ENCODE results near the gene UNK.

Gene UNK

DNA sequence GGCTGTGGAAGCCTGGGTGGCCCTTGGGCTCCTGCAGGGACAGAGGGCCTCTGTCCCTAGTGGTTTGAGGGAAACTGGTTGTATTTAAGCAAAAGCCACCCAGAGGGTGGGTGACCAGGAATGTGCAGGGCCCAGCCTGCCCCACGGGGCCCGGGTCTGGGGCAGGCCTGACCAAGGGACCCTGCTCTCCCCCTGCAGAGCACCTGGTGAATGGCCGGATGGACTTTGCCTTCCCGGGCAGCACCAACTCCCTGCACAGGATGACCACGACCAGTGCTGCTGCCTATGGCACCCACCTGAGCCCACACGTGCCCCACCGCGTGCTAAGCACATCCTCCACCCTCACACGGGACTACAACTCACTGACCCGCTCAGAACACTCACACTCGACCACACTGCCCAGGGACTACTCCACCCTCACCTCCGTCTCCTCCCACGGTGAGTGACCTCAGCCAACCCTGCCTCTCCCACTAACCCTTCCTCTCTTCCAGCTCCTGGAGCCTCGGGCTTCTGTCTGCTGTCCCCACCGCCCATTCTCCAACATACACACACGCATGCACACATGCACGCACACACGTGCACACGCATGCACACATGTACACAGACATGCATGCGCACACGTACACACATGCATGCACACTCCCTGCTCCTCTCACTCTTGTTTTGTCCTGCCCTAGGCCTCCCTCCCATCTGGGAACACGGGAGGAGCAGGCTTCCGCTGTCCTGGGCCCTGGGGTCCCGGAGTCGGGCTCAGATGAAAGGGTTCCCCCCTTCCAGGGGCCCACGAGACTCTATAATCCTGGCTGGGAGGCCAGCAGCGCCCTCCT lies 30.0 kb upstream of the UNK start:
- no peak for TF ChIP-seq TCF12 (IDR thresholded peaks at IDR 0.05; ENCODE audit: low read depth)
- no peak for TF ChIP-seq FOXM1 (IDR thresholded peaks at IDR 0.05; ENCODE audit: borderline replicate concordance, low read depth)
- TF ChIP-seq YY1 (IDR thresholded peaks at IDR 0.05; ENCODE audit: low read depth): no peak
- no peak for TF ChIP-seq EGR1 (IDR thresholded peaks at IDR 0.05)
- no peak for TF ChIP-seq TAF1 (IDR thresholded peaks at IDR 0.05; ENCODE audit: low read depth)
- TF ChIP-seq CREB1 (IDR thresholded peaks at IDR 0.05; ENCODE audit: low read depth): no peak

DNA sequence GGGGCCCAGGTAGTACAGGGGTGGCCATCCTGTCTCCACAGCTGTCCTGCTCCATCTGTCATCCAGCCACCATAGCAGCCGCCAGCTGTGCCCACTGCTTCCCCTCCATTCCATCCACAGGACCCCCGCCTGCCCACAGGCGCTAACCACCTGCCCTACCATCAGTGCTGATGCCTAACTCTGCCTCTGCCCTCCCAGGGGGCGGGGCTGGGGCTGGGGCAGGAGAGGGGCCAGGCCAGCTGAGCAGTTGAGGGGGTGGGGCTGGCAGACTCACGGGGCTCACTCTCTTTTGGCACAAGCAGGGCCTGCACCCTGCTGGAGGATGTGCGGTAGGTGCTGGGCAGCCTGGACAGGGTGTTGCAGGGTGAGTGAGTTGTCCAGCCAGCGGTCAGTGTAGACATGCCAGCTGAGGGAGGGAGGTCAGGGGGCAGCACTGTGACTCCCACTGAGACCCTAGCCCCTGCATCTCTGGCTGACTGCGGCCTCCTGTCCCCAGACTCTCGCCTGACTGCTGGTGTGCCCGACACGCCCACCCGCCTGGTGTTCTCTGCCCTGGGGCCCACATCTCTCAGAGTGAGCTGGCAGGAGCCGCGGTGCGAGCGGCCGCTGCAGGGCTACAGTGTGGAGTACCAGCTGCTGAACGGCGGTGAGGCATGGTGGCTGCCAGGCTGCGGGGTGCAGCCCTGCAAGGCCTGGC lies 29.3 kb upstream of the UNK start:
- TF ChIP-seq EP300 (IDR thresholded peaks at IDR 0.05; ENCODE audit: borderline replicate concordance) (no peak), RAD21 (IDR thresholded peaks at IDR 0.05; ENCODE audit: low read depth) (no peak), TCF12 (IDR thresholded peaks at IDR 0.05; ENCODE audit: low read depth) (no peak), TAF1 (IDR thresholded peaks at IDR 0.05; ENCODE audit: low read depth) (no peak), TEAD4 (IDR thresholded peaks at IDR 0.05) (no peak), FOXM1 (IDR thresholded peaks at IDR 0.05; ENCODE audit: borderline replicate concordance, low read depth) (no peak), EGR1 (IDR thresholded peaks at IDR 0.05) (no peak), NFIC (IDR thresholded peaks at IDR 0.05) (no peak), CEBPB (IDR thresholded peaks at IDR 0.05) (no peak), ZBTB7A (IDR thresholded peaks at IDR 0.05; ENCODE audit: low read depth) (no peak), CREB1 (IDR thresholded peaks at IDR 0.05; ENCODE audit: low read depth) (no peak), YY1 (IDR thresholded peaks at IDR 0.05; ENCODE audit: low read depth) (no peak)
- TF ChIP-seq, protein P1, sequence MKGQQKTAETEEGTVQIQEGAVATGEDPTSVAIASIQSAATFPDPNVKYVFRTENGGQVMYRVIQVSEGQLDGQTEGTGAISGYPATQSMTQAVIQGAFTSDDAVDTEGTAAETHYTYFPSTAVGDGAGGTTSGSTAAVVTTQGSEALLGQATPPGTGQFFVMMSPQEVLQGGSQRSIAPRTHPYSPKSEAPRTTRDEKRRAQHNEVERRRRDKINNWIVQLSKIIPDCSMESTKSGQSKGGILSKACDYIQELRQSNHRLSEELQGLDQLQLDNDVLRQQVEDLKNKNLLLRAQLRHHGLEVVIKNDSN (IDR thresholded peaks at IDR 0.05): no peak
- TF ChIP-seq, protein P2, sequence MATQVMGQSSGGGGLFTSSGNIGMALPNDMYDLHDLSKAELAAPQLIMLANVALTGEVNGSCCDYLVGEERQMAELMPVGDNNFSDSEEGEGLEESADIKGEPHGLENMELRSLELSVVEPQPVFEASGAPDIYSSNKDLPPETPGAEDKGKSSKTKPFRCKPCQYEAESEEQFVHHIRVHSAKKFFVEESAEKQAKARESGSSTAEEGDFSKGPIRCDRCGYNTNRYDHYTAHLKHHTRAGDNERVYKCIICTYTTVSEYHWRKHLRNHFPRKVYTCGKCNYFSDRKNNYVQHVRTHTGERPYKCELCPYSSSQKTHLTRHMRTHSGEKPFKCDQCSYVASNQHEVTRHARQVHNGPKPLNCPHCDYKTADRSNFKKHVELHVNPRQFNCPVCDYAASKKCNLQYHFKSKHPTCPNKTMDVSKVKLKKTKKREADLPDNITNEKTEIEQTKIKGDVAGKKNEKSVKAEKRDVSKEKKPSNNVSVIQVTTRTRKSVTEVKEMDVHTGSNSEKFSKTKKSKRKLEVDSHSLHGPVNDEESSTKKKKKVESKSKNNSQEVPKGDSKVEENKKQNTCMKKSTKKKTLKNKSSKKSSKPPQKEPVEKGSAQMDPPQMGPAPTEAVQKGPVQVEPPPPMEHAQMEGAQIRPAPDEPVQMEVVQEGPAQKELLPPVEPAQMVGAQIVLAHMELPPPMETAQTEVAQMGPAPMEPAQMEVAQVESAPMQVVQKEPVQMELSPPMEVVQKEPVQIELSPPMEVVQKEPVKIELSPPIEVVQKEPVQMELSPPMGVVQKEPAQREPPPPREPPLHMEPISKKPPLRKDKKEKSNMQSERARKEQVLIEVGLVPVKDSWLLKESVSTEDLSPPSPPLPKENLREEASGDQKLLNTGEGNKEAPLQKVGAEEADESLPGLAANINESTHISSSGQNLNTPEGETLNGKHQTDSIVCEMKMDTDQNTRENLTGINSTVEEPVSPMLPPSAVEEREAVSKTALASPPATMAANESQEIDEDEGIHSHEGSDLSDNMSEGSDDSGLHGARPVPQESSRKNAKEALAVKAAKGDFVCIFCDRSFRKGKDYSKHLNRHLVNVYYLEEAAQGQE (IDR thresholded peaks at IDR 0.05; ENCODE audit: low read depth): no peak
- TF ChIP-seq, protein P3, sequence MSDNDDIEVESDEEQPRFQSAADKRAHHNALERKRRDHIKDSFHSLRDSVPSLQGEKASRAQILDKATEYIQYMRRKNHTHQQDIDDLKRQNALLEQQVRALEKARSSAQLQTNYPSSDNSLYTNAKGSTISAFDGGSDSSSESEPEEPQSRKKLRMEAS (IDR thresholded peaks at IDR 0.05): no peak

DNA sequence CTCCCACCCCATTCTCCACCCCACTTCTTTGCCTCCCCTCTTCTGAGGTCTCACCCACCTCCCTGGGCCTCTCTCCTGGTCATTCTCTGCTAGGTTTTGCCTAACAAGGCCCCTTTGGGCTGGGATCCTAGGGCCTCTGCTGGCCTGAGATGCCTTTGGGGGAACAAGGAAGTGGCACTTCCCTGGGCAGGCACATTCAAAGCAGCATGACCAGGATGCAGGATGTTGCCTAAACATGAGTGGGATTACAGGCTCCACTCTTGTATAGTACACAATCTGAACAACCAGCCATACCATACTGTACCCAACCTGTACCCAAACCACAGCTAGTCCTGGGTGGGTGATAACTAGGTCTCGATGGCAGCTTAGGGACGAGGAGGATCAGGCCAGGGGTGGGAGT lies 28.6 kb upstream of the UNK start:
- TF ChIP-seq CEBPB (IDR thresholded peaks at IDR 0.05) (no peak), TAF1 (IDR thresholded peaks at IDR 0.05; ENCODE audit: low read depth) (no peak), EP300 (IDR thresholded peaks at IDR 0.05; ENCODE audit: borderline replicate concordance) (no peak), RAD21 (IDR thresholded peaks at IDR 0.05; ENCODE audit: low read depth) (no peak), NFIC (IDR thresholded peaks at IDR 0.05) (no peak), CREB1 (IDR thresholded peaks at IDR 0.05; ENCODE audit: low read depth) (no peak), FOXM1 (IDR thresholded peaks at IDR 0.05; ENCODE audit: borderline replicate concordance, low read depth) (no peak)
- TF ChIP-seq, protein P1 (IDR thresholded peaks at IDR 0.05): no peak
- TF ChIP-seq, protein P2 (IDR thresholded peaks at IDR 0.05; ENCODE audit: low read depth): no peak
- TF ChIP-seq, protein P3 (IDR thresholded peaks at IDR 0.05): no peak

DNA sequence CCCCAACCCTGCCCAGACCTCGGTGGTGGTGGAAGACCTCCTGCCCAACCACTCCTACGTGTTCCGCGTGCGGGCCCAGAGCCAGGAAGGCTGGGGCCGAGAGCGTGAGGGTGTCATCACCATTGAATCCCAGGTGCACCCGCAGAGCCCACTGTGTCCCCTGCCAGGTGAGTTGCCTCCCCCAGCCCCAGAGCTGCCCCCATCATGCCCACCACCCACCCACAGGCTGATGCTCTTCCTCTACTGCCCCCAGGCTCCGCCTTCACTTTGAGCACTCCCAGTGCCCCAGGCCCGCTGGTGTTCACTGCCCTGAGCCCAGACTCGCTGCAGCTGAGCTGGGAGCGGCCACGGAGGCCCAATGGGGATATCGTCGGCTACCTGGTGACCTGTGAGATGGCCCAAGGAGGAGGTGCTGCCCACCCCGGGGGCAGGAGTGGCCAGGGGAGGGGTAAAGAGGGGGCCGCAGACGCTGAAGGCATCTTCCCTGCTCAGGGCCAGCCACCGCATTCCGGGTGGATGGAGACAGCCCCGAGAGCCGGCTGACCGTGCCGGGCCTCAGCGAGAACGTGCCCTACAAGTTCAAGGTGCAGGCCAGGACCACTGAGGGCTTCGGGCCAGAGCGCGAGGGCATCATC lies 28.0 kb upstream of the UNK start:
- TF ChIP-seq, protein P2 (IDR thresholded peaks at IDR 0.05; ENCODE audit: low read depth): no peak
- TF ChIP-seq CREB1 (IDR thresholded peaks at IDR 0.05; ENCODE audit: low read depth) (no peak), CEBPB (IDR thresholded peaks at IDR 0.05) (no peak), YY1 (IDR thresholded peaks at IDR 0.05; ENCODE audit: low read depth) (no peak), TAF1 (IDR thresholded peaks at IDR 0.05; ENCODE audit: low read depth) (no peak), TCF12 (IDR thresholded peaks at IDR 0.05; ENCODE audit: low read depth) (no peak), ZBTB7A (IDR thresholded peaks at IDR 0.05; ENCODE audit: low read depth) (no peak)
